Chondrocyte (in vitro differentiated cells): Measurements from ENCODE around the gene PCDHGB3. TPM values are rescaled to one million over a fixed set of nuclear protein-coding genes. Genes with fewer than 3 reads are reported as not detected.
"Not testable (repeated sequence)": the region's sequence is repeated elsewhere in the genome, so short reads cannot be mapped to it uniquely, and the experiment has no call there.

ENCODE experiments used
- DNase-seq: peaks from one replicate; pipeline ENCODE4 v3.0.0; 2021; ENCODE audit warnings: mixed read lengths, low spot score
- H3K27ac Mint-ChIP-seq: one replicate; pipeline ENCODE4 v1.8.0; 2021; ENCODE audit warnings: mild to moderate bottlenecking, moderate library complexity, mixed read lengths; ENCODE audit not compliant: unreplicated experiment
- H3K27me3 Mint-ChIP-seq: 2 replicates; pipeline ENCODE4 v1.8.0; 2021; ENCODE audit warnings: low read depth, mixed read lengths
- H3K36me3 Mint-ChIP-seq: 2 replicates; pipeline ENCODE4 v1.8.0; 2021; ENCODE audit warnings: low read depth, mixed read lengths
- H3K4me1 Mint-ChIP-seq: 2 replicates; pipeline ENCODE4 v1.8.0; 2021; ENCODE audit warnings: low read depth, mild to moderate bottlenecking, mixed read lengths
- H3K4me3 Mint-ChIP-seq: one replicate; pipeline ENCODE4 v1.8.0; 2021; ENCODE audit warnings: mild to moderate bottlenecking, moderate library complexity, mixed read lengths; ENCODE audit not compliant: unreplicated experiment
- H3K9me3 Mint-ChIP-seq: 2 replicates; pipeline ENCODE4 v1.8.0; 2021; ENCODE audit warnings: low read depth, mixed read lengths
- total RNA-seq: library from RNA; stranded (reverse); gene quantifications from 3 replicates; pipeline ENCODE4 v1.2.1, GENCODE V29; 2021
- TF ChIP-seq, protein P1 (sequence below): fragments of 200-600 bp; sonication (generic); IDR thresholded peaks from 2 replicates; pipeline ENCODE4 v1.5.0; 2021; ENCODE audit warnings: antibody characterized with exemption, mild to moderate bottlenecking, moderate library complexity

Gene PCDHGB3
- total RNA-seq, 1 donor from 2014 or later = 0.30 TPM

DNA sequence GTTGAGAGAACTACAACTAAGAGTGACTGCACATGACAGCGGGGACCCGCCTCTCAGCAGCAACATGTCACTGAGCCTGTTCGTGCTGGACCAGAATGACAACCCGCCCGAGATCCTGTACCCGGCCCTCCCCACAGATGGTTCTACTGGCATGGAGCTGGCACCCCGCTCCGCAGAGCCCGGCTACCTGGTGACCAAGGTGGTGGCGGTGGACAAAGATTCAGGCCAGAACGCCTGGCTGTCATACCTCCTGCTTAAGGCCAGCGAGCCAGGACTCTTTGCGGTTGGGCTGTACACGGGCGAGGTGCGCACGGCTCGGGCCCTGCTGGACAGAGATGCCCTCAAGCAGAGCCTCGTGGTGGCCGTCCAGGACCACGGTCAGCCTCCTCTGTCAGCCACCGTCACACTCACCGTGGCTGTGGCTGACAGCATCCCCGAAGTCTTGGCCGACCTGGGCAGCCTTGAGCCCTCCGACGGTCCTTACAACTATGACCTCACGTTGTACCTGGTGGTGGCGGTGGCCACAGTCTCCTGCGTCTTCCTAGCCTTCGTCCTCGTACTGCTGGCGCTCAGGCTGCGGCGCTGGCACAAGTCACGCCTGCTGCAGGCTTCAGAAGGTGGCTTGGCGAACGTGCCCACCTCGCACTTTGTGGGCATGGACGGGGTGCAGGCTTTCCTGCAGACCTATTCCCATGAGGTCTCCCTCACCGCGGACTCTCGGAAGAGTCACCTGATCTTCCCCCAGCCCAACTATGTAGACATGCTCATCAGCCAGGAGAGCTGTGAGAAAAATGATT is 14.6 kb downstream of the PCDHGB3 start:
- no peaks in the 10 kb centered on the region for H3K4me1 Mint-ChIP-seq
- peaks cover 4% of the 10 kb centered on the region for H3K36me3 Mint-ChIP-seq
- DNase-seq = peak; percentile 88
- no peak overlapping the region for H3K4me3 Mint-ChIP-seq
- H3K9me3 Mint-ChIP-seq = peaks cover 45% of the 10 kb centered on the region
- TF ChIP-seq, protein P1, sequence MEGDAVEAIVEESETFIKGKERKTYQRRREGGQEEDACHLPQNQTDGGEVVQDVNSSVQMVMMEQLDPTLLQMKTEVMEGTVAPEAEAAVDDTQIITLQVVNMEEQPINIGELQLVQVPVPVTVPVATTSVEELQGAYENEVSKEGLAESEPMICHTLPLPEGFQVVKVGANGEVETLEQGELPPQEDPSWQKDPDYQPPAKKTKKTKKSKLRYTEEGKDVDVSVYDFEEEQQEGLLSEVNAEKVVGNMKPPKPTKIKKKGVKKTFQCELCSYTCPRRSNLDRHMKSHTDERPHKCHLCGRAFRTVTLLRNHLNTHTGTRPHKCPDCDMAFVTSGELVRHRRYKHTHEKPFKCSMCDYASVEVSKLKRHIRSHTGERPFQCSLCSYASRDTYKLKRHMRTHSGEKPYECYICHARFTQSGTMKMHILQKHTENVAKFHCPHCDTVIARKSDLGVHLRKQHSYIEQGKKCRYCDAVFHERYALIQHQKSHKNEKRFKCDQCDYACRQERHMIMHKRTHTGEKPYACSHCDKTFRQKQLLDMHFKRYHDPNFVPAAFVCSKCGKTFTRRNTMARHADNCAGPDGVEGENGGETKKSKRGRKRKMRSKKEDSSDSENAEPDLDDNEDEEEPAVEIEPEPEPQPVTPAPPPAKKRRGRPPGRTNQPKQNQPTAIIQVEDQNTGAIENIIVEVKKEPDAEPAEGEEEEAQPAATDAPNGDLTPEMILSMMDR = no peak
- H3K27me3 Mint-ChIP-seq = no peaks in the 10 kb centered on the region
- H3K27ac Mint-ChIP-seq = no peak overlapping the region

DNA sequence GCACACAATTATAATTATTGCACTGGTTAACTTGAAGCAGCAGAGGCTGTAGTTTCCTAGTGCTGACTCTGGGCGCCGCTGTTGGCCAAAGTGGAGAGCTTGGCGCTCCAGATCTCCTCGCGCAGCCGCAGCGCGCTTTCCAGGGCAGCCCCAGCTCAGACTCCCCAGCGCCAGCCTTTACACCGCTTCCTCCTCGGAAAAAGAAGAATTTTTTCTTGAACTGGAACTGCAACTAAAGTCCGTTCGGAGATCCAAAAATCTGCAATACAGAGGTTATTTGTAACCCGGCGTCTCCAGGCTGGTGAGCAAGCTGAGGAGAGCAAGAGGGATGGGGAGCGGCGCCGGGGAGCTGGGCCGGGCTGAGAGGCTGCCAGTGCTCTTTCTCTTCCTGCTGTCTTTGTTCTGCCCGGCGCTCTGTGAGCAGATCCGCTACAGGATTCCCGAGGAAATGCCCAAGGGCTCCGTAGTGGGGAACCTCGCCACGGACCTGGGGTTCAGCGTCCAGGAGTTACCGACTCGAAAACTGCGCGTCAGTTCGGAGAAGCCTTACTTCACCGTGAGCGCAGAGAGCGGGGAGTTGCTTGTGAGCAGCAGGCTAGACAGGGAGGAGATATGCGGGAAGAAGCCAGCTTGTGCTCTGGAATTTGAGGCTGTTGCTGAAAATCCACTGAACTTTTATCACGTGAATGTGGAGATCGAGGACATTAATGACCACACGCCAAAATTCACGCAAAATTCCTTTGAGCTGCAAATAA is 17.7 kb downstream of the PCDHGB3 start, which contains the start of gene PCDHGB4:
PCDHGB4 (plus strand) TSS at position 142 of the 755 bp plus-strand sequence; CDS start at position 329, 187 bp downstream.
- peak within 1 kb of the TSS; percentile 27 for H3K27ac Mint-ChIP-seq
- H3K27me3 Mint-ChIP-seq, DNase-seq, H3K4me1 Mint-ChIP-seq, H3K36me3 Mint-ChIP-seq: not testable (repeated sequence)
- TF ChIP-seq, protein P1 = peak; percentile 66
- peaks cover 46% of the 10 kb centered on the region for H3K9me3 Mint-ChIP-seq
- peak within 1 kb of the TSS; percentile 68 for H3K4me3 Mint-ChIP-seq

DNA sequence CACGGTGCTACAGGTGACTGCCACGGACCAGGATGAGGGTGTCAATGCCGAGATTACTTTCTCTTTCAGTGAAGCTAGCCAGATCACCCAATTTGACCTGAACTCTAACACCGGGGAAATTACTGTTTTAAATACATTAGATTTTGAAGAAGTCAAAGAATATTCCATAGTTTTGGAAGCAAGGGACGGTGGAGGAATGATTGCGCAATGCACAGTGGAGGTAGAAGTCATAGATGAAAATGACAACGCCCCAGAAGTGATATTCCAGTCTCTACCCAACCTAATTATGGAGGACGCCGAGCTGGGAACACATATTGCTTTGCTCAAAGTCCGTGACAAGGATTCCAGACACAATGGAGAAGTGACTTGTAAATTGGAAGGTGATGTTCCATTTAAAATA is 18.6 kb downstream of the PCDHGB3 start:
- Mint-ChIP-seq H3K4me3 (no peak overlapping the region), H3K36me3 (peaks cover 6% of the 10 kb centered on the region), H3K4me1 (peaks cover 2% of the 10 kb centered on the region), H3K9me3 (peaks cover 47% of the 10 kb centered on the region), H3K27me3 (no peaks in the 10 kb centered on the region), H3K27ac (no peak overlapping the region)
- TF ChIP-seq, protein P1 = no peak
- no peak for DNase-seq

DNA sequence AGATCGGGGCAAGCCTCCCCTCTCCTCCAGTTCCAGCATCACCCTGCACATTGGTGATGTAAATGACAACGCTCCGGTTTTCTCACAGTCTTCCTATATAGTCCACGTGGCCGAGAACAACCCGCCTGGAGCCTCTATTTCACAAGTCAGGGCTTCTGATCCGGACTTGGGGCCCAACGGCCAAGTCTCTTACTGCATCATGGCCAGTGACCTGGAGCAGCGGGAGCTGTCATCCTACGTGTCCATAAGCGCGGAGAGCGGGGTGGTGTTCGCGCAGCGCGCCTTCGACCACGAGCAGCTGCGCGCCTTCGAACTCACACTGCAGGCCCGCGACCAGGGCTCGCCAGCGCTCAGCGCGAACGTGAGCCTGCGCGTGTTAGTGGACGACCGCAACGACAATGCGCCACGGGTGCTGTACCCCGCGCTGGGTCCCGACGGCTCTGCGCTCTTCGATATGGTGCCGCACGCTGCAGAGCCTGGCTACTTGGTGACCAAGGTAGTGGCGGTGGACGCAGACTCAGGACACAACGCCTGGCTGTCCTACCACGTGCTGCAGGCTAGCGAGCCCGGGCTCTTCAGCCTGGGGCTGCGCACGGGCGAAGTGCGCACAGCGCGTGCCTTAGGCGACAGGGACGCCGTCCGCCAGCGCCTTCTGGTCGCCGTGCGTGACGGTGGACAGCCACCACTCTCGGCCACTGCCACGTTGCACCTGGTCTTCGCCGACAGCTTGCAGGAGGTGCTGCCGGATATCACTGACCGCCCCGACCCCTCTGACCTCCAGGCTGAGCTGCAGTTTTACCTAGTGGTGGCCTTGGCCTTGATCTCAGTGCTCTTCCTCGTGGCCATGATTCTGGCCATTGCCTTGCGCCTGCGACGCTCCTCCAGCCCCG is 19.4 kb downstream of the PCDHGB3 start:
- Mint-ChIP-seq H3K27me3 (no peaks in the 10 kb centered on the region), H3K27ac (no peak overlapping the region), H3K9me3 (peaks cover 48% of the 10 kb centered on the region), H3K4me3 (no peak overlapping the region), H3K4me1 (peaks cover 2% of the 10 kb centered on the region), H3K36me3 (peaks cover 7% of the 10 kb centered on the region)
- DNase-seq = peak; percentile 83
- TF ChIP-seq, protein P1 = no peak
